K562 (cell line): ENCODE data around the gene C2. TPM values are rescaled to one million over a fixed set of nuclear protein-coding genes. Genes with fewer than 3 reads are reported as not detected.
A peak's percentile ranks its signal among the peaks of the same experiment; 100 is the strongest.

Experiments
- ATAC-seq: fragments of 200-7000 bp; cut with Tn5 transposase; 3 replicates; pipeline ENCODE4 v1.9.1; 2020; ENCODE audit warnings: moderate library complexity
- BruUV-seq: library from RNA; stranded (reverse); fragments of 400-500 nt; replicated peaks from 2 replicates; lab custom pipeline; 2021; lab: Mats Ljungman, UMichigan
- CTCF ChIA-PET: fragments of 300-600 bp; formaldehyde crosslinking; extraction: SDS; loops from one replicate; lab custom pipeline; 2021; ENCODE audit warnings: low intra/inter-chr PET ratio; lab: Yijun Ruan, JAX
- POLR2A ChIA-PET: fragments of 300-600, 350-650 bp; sonication (Branson Sonifier 250); formaldehyde crosslinking; extraction: SDS; loops from one replicate; lab custom pipeline; 2021; ENCODE audit warnings: antibody characterized with exemption, inconsistent platforms; lab: Yijun Ruan, JAX
- DNase-seq, 4 experiments: peaks; one replicate each; pipeline versions ENCODE4 v3.0.0 to v3.0.0-alpha.2; 2011 to 2018; ENCODE audit warnings: low spot score in 3 of 4, mixed read lengths in 3 of 4; ENCODE audit errors: extremely low read depth in 1 of 4
- FAIRE-seq: peaks from 2 replicates; lab custom pipeline; 2011; peaks lifted over from hg19 to GRCh38; lab: Jason Lieb, UNC
- H2AFZ ChIP-seq: 2 replicates; pipeline ENCODE4 v1.6.0; 2011; ENCODE audit warnings: low read depth, low read length, control low read depth, inconsistent platforms
- H3K27ac ChIP-seq: fragments of 200-600 bp; 3 replicates; pipeline ENCODE4 v1.8.0; 2011; ENCODE audit warnings: low read depth, mild to moderate bottlenecking, control low read depth, inconsistent platforms, low read length, moderate library complexity, mixed read lengths; ENCODE audit errors: extremely low read depth
- H3K27me3 ChIP-seq, 2 experiments: fragments of 300-600 bp in 1 of 2; 2 replicates in 1 of 2; 3 replicates in 1 of 2; pipeline versions ENCODE4 v1.6.0 to v1.8.0; 2011; ENCODE audit warnings: inconsistent platforms in 2 of 2, low read length in 2 of 2, mild to moderate bottlenecking in 1 of 2, mixed read lengths in 1 of 2, moderate library complexity in 1 of 2; ENCODE audit not compliant: control insufficient read depth in 2 of 2, insufficient read depth in 2 of 2
- H3K36me3 ChIP-seq: fragments of 300-600 bp; 3 replicates; pipeline ENCODE4 v1.8.0; 2011; ENCODE audit warnings: mild to moderate bottlenecking, low read length, inconsistent platforms; ENCODE audit not compliant: control insufficient read depth, insufficient read depth
- H3K4me1 ChIP-seq, 2 experiments: fragments of 200-600 bp in 1 of 2; replicated peaks in 1 of 2; 2 replicates in 1 of 2; 3 replicates in 1 of 2; pipeline versions ENCODE4 v1.5.1 to v1.8.0; 2011; ENCODE audit warnings: inconsistent platforms in 2 of 2, low read length in 2 of 2, mild to moderate bottlenecking in 1 of 2, mixed read lengths in 1 of 2, moderate library complexity in 1 of 2; ENCODE audit not compliant: control insufficient read depth in 2 of 2, insufficient read depth in 2 of 2
- H3K4me2 ChIP-seq: 2 replicates; pipeline ENCODE4 v1.6.1; 2011; ENCODE audit warnings: low read length, control low read depth, inconsistent platforms, mixed read lengths; ENCODE audit not compliant: insufficient read depth
- H3K4me3 ChIP-seq: fragments of 200-600 bp; sonication (generic), shearing (Covaris generic); 2 replicates; pipeline ENCODE4 v1.5.1; 2016; ENCODE audit warnings: control low read depth, inconsistent platforms
- H3K79me2 ChIP-seq: fragments of 200-600 bp; 3 replicates; pipeline ENCODE4 v1.8.0; 2011; ENCODE audit warnings: low read length, inconsistent platforms; ENCODE audit not compliant: control insufficient read depth, insufficient read depth
- H3K9ac ChIP-seq, 2 experiments: 2 replicates each; pipeline versions ENCODE4 v1.6.0 to v1.6.1; 2011; ENCODE audit warnings: low read depth in 2 of 2, low read length in 2 of 2, control low read depth in 1 of 2, inconsistent platforms in 1 of 2, mild to moderate bottlenecking in 1 of 2, mixed read lengths in 1 of 2; ENCODE audit not compliant: insufficient read depth in 1 of 2
- H3K9me1 ChIP-seq: one replicate; pipeline ENCODE4 v1.6.0; 2011; ENCODE audit warnings: inconsistent platforms, mild to moderate bottlenecking, low read length, moderate library complexity; ENCODE audit not compliant: control insufficient read depth, insufficient read depth
- H3K9me3 ChIP-seq: replicated peaks from 2 replicates; pipeline ENCODE4 v1.5.1; 2011; ENCODE audit warnings: low read depth, low read length, inconsistent platforms; ENCODE audit not compliant: control insufficient read depth, insufficient read depth
- H4K20me1 ChIP-seq: replicated peaks from 2 replicates; pipeline ENCODE4 v1.6.1; 2011; ENCODE audit warnings: low read length, inconsistent platforms, mixed read lengths; ENCODE audit not compliant: control insufficient read depth, insufficient read depth
- BHLHE40 ChIP-seq: IDR thresholded peaks from 2 replicates; pipeline ENCODE4 v1.6.1; 2011; ENCODE audit warnings: low read length, improper control_type of control experiment
- BRCA1 ChIP-seq, 2 experiments: fragments of 450-650 bp in 1 of 2; sonication (generic) in 1 of 2; formaldehyde crosslinking in 1 of 2; IDR thresholded peaks; 2 replicates each; pipeline versions ENCODE4 v1.5.0 to v1.6.1; 2017 to 2020; ENCODE audit warnings: mild to moderate bottlenecking in 1 of 2, missing genetic modification reagents in 1 of 2
- CCNT2 ChIP-seq: IDR thresholded peaks from 2 replicates; pipeline ENCODE4 v1.6.1; 2011; ENCODE audit warnings: borderline replicate concordance, low read depth, mild to moderate bottlenecking, moderate library complexity, mixed read lengths, low read length; ENCODE audit not compliant: insufficient read length; ENCODE audit errors: extremely low read depth
- CXXC5 ChIP-seq: fragments of 250-450 bp; sonication (Bioruptor Pico); IDR thresholded peaks from 2 replicates; pipeline ENCODE4 v1.8.0; 2022; ENCODE audit warnings: inconsistent platforms, mild to moderate bottlenecking, moderate library complexity
- FIP1L1 ChIP-seq: fragments of 200-400 bp; formaldehyde crosslinking; IDR thresholded peaks from 2 replicates; pipeline ENCODE4 v1.6.1; 2018; ENCODE audit warnings: mild to moderate bottlenecking, low read depth, low read length; ENCODE audit not compliant: poor library complexity, severe bottlenecking
- HMGN3 ChIP-seq: IDR thresholded peaks from 2 replicates; pipeline ENCODE4 v1.6.1; 2011; ENCODE audit warnings: borderline replicate concordance, low read depth, mild to moderate bottlenecking, mixed read lengths, low read length; ENCODE audit not compliant: insufficient read length; ENCODE audit errors: extremely low read depth
- L3MBTL2 ChIP-seq: fragments of 450-650 bp; IDR thresholded peaks from 2 replicates; pipeline ENCODE4 v1.6.1; 2016; ENCODE audit warnings: mild to moderate bottlenecking, moderate library complexity
- NRF1 ChIP-seq, 2 experiments: fragments of 450-650 bp; IDR thresholded peaks in 1 of 2; conservative IDR thresholded peaks in 1 of 2; 2 replicates each; pipeline ENCODE4 v1.6.1; 2014; ENCODE audit warnings: mild to moderate bottlenecking in 2 of 2
- PHF20 ChIP-seq: fragments of 450-650 bp; IDR thresholded peaks from 2 replicates; pipeline ENCODE4 v1.6.1; 2018; ENCODE audit not compliant: partially characterized antibody
- POLR2A ChIP-seq: fragments of 450-650 bp; conservative IDR thresholded peaks from 2 replicates; pipeline ENCODE4 v1.6.1; 2016
- POLR2G ChIP-seq: fragments of 200-400 bp; formaldehyde crosslinking; IDR thresholded peaks from 2 replicates; pipeline ENCODE4 v1.6.1; 2017; ENCODE audit warnings: low read depth, mild to moderate bottlenecking, antibody characterized with exemption, low read length, moderate library complexity
- SMAD4 ChIP-seq: fragments of 250-450 bp; sonication (Bioruptor Pico); conservative IDR thresholded peaks from 2 replicates; pipeline ENCODE4 v1.8.0; 2021; ENCODE audit warnings: inconsistent platforms, mild to moderate bottlenecking, moderate library complexity
- STAT5B ChIP-seq: fragments of 250-450 bp; sonication (Bioruptor Pico); IDR thresholded peaks from 2 replicates; pipeline ENCODE4 v1.8.0; 2021; ENCODE audit warnings: mild to moderate bottlenecking, inconsistent platforms
- SUPT5H ChIP-seq: fragments of 450-650 bp; IDR thresholded peaks from 2 replicates; pipeline ENCODE4 v1.6.1; 2016
- ZBTB43 ChIP-seq: sonication (generic); formaldehyde crosslinking; IDR thresholded peaks from 2 replicates; pipeline ENCODE4 v1.8.0; 2023; ENCODE audit warnings: mild to moderate bottlenecking, missing genetic modification reagents
- ZFX ChIP-seq: sonication (generic); formaldehyde crosslinking; IDR thresholded peaks from 2 replicates; pipeline ENCODE4 v1.8.0; 2022; ENCODE audit warnings: mild to moderate bottlenecking, missing genetic modification reagents, moderate library complexity
- ZNF764 ChIP-seq: fragments of 250-450 bp; sonication (Bioruptor Pico); IDR thresholded peaks from 2 replicates; pipeline ENCODE4 v1.4.0; 2020; ENCODE audit warnings: low read depth, mild to moderate bottlenecking, moderate library complexity
- WGBS: fragments of 100-300 bp; shearing (Covaris generic); methylation state at CpG from one replicate; pipeline ENCODE4 v1.1.6; 2016; ENCODE audit warnings: low coverage, mixed read lengths; ENCODE audit not compliant: insufficient coverage; ENCODE audit errors: missing lambda C conversion rate; 5-methylcytosine and 5-hydroxymethylcytosine counted together
- in situ Hi-C: fragments of 300-500 bp; cut with MboI; formaldehyde crosslinking; loops from 4 replicates; pipeline ENCODE4 v1.15.0; 2018; ENCODE audit warnings: inconsistent platforms, mixed read lengths
- intact Hi-C: fragments of 100-400 bp; cut with micrococcal nuclease; formaldehyde crosslinking; loops from 2 replicates; pipeline ENCODE4 v1.14.2; 2022
- polyA plus RNA-seq, 8 experiments: library from polyadenylated mRNA; depleted of rRNA in 4 of 8; stranded (reverse) in 5 of 8; unstranded in 3 of 8; fragments of >200 nt; fragmentation: Nextera tagmentation in 2 of 8; fragmentation: Illumina TruSeq in 1 of 8; extraction: Ambion mirVana in 2 of 8; extraction: Trizol in 1 of 8; gene quantifications; 2 replicates each; pipeline versions ENCODE4 v1.2.1 to v1.2.3, GENCODE V29; 2011 to 2014; ENCODE audit warnings: inconsistent platforms in 1 of 8, missing spikeins in 1 of 8
- total RNA-seq, 7 experiments: library from RNA; depleted of rRNA in 6 of 7; stranded (reverse); fragments of >200 nt in 6 of 7; fragmentation: Illumina TruSeq in 2 of 7; extraction: Trizol in 2 of 7; gene quantifications; 2 replicates each; pipeline versions ENCODE4 v1.2.1 to v1.2.3, GENCODE V29; 2011 to 2021; ENCODE audit warnings: low replicate concordance in 1 of 7
- TF ChIP-seq, protein P1 (sequence below): sonication (generic); formaldehyde crosslinking; IDR thresholded peaks from 2 replicates; pipeline ENCODE4 v1.9.0; 2022; ENCODE audit warnings: mild to moderate bottlenecking, missing genetic modification reagents
- TF ChIP-seq, protein P2 (sequence below): sonication (generic); IDR thresholded peaks from 2 replicates; pipeline ENCODE4 v1.6.1; 2016

Gene C2
- total and polyA plus RNA-seq, 9 of the 15 experiments (the other 6 are each of a cell fraction or from before 2014, with no cell fraction given): 0.05 to 1.1 (median 0.39) TPM; not detected in 1

DNA sequence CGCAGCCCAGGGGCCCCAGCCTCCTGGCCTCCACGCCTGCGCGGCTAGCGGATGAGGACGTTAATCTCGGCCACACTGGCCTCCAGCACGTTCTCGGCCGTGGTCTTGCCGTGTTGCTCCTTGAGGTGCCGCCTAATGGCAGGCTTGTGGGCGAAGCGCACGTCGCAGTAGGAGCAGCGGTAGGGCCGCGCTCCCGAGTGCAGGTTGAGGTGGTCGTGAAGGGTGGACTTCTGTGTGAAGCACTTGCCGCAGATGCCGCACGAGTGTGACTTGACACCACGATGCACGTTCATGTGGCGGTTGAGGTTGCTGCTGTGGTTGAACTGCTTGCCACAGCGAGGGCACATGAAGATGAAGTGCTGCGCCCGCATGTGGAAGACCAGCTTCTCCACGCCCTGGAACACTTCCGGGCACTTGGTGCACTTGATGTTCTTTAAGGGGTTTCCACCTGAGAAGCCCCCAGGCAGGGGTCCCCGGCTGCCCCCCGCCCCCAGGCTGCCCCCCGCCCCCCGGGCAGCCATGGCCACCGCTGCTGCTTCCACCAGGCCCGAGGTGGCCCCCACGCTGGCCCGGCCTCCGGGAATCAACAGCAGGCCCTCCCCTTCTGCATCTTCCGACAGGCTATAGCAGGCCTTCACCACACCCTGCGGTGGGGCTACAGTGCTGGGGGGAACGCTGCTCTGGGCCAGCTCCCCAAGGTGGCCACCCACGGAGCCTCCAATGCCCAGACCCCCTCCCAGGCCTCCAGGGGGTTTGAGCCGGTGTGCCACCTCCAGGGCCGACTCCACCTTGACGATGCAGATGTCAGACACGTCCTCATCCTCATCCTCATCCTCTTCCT lies 27.4 kb upstream of the C2 start:
- no peaks in the 10 kb centered on the region for H3K9me1 ChIP-seq
- ATAC-seq: no peak
- in situ Hi-C loops (no loop called here), intact Hi-C loops (loop anchor here (5.0 to 10.0 kb wide), 3 partner anchors 47 to 295 kb away; partner anchors contain the start of genes CFB, GPSM3 and PBX2)
- no peaks in the 10 kb centered on the region for H3K27me3 ChIP-seq
- peaks cover 3% of the 10 kb centered on the region; the same call in 1 of the 2 replicates for H4K20me1 ChIP-seq
- no peak for FAIRE-seq
- peaks cover 49% of the 10 kb centered on the region for H3K79me2 ChIP-seq
- H3K9ac ChIP-seq: peak overlapping the region in 1 of 2 experiments; percentile 86; a peak in 2 of 4 replicates
- H3K4me2 ChIP-seq: no peak overlapping the region
- no peak overlapping the region for H2AFZ ChIP-seq
- ChIA-PET POLR2A (interaction anchor here (0.6 to 1.5 kb wide), 2 partner anchors 11 to 146 kb away, joined by 3 to 4 read pairs; no protein-coding TSS in a partner anchor), CTCF (no interaction called here)
- H3K9me3 ChIP-seq: no peaks in the 10 kb centered on the region
- peak overlapping the region; percentile 29; the same call in 1 of the 3 replicates for H3K27ac ChIP-seq
- DNase-seq: no peak
- no TSS peak for BruUV-seq
- WGBS: 73% methylated on average over 28 of the region's 49 CpGs
- peaks cover 25% of the 10 kb centered on the region; the same call in 1 of the 3 replicates for H3K36me3 ChIP-seq
- H3K4me1 ChIP-seq: peaks cover 34 to 43% of the 10 kb centered on the region in 2 experiments; a peak in 4 of 5 replicates
- no peak overlapping the region for H3K4me3 ChIP-seq
- TF ChIP-seq STAT5B (CRISPR knock-in tag) (no peak), L3MBTL2 (0 out of 2 replicates have a peak, but pooled peaks have one; percentile 18), POLR2A (0 out of 2 replicates have a peak, but pooled peaks have one; percentile 32), ZNF764 (no peak), POLR2G (peak; percentile 53; the same call in 1 of the 2 replicates), NRF1 (conservative IDR thresholded peaks at IDR 0.05 in 1 of 2, IDR thresholded peaks at IDR 0.05 in 1 of 2) (peak in 1 of 2 experiments; percentile 24; a peak in 1 of 4 replicates), BRCA1 (IDR thresholded peaks at IDR 0.05) (no peak), BRCA1 (CRISPR knock-in tag; IDR thresholded peaks at IDR 0.05) (0 out of 2 replicates have a peak, but pooled peaks have one; percentile 50), CXXC5 (CRISPR knock-in tag) (peak; percentile 13; the same call in 1 of the 2 replicates), ZFX (CRISPR knock-in tag) (peak; percentile 43), SMAD4 (no peak), FIP1L1 (peak; percentile 43), HMGN3 (no peak), SUPT5H (0 out of 2 replicates have a peak, but pooled peaks have one; percentile 22), PHF20 (no peak), ZBTB43 (no peak), CCNT2 (peak; percentile 7), BHLHE40 (peak; percentile 28; the same call in 1 of the 2 replicates)
- TF ChIP-seq, protein P1, sequence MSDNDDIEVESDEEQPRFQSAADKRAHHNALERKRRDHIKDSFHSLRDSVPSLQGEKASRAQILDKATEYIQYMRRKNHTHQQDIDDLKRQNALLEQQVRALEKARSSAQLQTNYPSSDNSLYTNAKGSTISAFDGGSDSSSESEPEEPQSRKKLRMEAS (CRISPR knock-in tag): peak; percentile 36; the same call in 1 of the 2 replicates
- TF ChIP-seq, protein P2, sequence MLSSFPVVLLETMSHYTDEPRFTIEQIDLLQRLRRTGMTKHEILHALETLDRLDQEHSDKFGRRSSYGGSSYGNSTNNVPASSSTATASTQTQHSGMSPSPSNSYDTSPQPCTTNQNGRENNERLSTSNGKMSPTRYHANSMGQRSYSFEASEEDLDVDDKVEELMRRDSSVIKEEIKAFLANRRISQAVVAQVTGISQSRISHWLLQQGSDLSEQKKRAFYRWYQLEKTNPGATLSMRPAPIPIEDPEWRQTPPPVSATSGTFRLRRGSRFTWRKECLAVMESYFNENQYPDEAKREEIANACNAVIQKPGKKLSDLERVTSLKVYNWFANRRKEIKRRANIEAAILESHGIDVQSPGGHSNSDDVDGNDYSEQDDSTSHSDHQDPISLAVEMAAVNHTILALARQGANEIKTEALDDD: no peak
